HG03280 (cell line): ENCODE measurements around the gene BCAS3.
"Not testable (repeated sequence)": the region's sequence is repeated elsewhere in the genome, so short reads cannot be mapped to it uniquely, and the experiment has no call there.

Experiments used
- ATAC-seq: cut with Tn5 transposase; IDR thresholded peaks from one replicate; pipeline ENCODE4 v1.9.1; 2021; ENCODE audit warnings: mild to moderate bottlenecking, moderate library complexity; ENCODE audit not compliant: unreplicated experiment

The BCAS3 gene

DNA sequence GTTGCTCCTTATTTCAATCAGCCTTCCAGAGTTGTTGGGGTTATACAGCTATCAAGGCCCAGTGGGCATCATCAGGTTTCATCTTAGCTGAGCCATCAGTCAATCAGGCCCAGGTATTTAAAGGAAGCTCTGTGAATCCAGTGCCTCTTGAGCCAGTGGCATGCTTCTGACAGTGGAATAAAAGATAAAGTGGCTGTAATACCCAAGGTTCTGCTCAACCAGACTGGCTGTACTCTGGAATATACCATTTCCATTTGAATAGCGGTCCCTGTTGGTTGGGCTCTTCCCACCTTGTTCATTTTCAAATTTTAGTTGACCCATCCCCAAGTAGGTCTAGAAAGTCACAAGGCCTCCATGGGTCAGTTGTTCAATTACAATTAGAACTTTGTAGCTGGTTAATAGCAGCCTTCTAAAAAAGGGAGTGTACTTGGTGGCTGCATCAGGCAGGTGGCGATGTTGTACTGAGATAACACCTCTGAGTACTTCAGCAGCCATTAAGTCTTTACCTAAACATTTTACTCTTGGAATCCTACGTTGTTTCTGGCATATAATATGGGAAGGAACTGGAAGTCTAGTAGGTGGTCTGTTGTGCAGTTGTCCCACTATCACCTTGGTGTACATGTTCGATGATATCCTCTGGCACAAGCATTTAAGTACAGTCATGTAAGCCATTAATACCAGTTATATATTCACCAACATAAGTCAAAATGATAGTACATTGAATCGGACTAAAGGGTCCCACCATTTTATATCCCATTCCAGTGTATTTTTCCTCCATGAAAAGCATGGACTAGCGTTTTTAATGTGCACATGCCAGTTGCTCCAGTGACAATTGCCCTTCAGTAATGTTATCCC, 294.1 kb downstream of the BCAS3 start:
- ATAC-seq, result no peak

DNA sequence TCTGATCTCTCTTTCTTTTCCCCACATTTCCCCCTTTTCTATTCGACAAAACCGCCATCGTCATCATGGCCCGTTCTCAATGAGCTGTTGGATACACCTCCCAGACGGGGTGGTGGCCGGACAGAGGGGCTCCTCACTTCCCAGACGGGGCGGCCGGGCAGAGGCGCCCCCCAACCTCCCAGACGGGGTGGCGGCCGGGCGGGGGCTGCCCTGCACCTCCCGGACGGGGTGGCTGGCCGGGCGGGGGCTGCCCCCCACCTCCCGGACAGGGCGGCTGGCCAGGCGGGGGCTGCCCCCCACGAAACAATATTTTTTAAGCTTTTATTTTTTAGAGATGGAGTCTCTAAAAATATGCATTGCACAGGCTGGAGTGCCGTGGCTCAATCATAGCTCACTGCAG, 299.2 kb downstream of the BCAS3 start:
- ATAC-seq, result not testable (repeated sequence)

DNA sequence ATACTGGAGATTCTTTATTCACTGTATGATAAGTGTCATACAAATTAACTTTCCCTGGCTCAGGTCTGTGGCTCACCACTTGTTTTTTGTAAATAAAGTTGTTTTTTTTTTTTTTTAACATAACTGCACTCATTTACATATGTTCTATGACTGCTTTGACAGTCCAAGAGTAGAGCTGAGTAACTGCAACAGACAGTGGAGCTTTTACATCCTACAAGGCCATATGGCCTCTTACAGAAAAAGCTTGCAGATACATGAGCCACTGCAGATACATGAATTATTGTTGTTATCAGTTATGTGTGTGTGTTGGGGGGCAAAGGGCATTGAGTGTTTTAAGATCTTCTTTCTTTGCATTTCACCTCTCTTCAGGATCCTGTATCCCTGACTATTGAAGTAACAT, 311.7 kb downstream of the BCAS3 start:
- ATAC-seq, result no peak

DNA sequence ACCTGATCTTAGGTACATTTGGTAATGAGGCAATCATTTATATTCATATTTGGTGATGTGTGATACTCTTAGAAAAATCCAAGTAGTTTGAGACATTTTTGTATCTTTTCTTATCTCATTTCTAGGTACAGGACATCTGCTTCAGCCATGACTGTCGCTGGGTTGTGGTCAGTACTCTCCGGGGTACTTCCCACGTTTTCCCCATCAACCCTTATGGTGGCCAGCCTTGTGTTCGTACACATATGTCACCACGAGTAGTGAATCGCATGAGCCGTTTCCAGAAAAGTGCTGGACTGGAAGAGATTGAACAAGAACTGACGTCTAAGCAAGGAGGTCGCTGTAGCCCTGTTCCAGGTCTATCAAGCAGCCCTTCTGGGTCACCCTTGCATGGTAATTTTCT, 312.2 kb downstream of the BCAS3 start:
- ATAC-seq, result no peak

DNA sequence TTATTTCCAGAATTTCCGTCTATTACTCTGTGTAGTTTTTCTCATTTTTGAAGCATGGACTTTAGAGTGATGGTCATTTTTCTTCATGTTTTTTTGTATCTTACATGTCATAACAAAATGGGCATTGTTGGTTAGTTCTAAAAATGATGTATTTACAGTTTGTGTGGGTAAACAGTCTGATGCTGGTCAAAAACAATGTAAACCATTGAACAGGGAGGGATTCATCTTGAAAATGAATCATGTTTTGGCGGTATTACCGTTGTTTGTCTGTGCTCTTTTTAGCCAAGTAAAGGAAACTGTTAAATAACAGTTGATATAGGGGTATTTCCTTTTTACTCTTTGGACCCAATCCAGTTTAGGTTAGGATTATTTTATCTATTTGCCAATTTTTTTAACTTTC, 315.8 kb downstream of the BCAS3 start:
- ATAC-seq, result no peak

DNA sequence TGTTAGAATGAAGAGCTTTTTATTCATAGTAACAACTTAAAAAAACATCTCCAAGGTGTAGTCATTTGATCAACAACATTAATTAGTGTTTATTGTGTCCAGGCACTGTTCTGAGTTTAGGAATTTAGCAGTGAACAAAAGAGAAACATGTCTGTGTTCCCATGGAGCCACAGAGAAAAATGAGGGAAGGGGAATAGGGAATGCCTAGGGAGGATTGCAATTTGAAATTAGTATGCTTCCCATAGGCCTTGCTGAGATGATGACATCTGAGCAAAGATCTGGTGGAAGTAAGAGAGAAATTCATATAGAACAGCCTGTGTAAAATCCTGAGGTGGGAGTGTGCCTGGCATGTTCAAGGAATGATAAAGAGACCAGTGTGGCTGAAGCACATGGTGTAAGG, 318.0 kb downstream of the BCAS3 start:
- ATAC-seq, result no peak

DNA sequence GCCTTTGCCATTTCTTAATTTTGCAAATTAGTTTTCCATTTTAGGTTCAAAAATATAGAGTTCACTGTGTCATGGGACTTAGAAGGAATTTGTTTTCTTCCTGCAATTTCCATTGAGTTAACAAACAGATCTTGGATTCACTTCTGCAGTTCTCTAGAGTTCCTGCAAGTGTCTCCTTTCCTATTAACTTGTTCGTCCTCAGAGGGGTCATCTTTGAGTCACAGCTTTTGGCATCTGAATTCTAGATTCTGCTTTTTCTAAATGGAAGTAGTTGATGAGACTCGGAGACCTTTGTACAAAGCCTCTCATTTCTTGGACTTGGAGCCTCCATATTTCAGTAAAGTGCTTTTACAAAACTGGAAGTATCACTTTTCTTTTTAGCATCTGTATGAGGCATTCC, 323.3 kb downstream of the BCAS3 start:
- ATAC-seq, result no peak

DNA sequence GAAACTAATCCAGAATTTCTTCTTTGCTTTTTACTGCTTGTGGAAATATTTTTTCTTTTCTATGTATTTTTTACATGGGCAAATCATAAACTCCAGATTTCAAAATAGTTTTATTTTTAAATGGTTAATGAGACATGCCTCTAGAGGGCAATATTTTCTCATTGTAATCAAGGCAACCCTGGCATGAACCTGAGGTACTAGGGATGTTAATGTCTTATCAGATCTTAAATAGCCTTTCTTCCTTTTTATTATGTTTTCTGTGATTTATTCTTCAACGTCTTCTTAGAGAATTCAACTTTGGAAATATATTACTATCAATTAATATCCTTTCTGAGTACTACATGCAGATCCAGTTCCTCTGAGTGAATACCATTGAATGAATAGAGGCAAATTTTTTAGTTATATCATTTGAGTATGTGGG, 324.7 kb downstream of the BCAS3 start:
- ATAC-seq, result no peak

DNA sequence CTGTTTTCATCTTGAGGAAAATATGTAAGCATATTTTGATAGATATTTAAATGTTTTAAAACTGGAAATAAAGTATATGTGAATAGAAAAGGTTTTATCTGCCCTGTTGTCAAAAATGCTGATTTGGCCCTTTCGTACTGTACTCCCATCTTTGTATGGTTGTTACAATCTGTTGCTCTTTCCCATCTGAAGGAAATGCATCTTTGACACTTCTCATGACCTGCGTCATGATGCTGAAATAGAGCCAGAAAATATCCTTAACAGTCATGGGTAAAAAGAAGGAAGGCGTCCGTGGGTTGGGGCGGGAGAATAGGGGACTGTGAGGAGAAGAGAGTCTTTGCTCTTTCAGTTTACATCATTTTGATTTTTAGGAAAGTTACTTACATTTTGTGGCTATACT, 327.7 kb downstream of the BCAS3 start:
- ATAC-seq, result no peak

DNA sequence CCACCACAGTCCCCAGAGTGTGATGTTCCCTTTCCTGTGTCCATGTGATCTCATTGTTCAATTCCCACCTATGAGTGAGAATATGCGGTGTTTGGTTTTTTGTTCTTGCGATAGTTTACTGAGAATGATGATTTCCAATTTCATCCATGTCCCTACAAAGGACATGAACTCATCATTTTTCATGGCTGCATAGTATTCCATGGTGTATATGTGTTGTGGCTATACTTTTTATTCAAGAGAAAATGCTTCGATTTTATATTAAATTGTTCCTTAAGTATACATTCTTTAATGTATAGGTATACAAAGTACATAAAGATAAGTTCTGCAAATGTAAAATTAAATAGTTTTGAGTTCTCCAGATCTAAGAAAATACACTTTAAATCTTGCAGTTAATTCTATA, 328.3 kb downstream of the BCAS3 start:
- not testable (repeated sequence) for ATAC-seq

DNA sequence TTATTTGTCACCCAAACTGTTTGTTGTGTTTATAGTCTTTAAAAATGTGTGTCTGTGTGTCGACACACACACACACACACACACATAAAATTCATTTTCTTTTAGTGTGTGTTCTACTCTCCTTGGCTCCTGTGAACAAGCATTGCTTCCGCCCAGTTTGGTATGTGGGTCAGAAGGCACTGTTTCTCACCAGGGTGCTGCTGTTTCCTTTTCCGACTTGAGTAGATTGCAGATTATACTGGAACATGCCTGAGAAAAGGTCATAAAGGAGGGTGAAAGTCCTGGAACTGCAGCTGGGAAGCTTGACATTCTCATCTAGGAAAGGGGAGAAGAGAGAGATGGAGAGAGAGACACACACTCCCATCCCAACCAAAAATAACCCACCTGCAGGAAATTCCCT, 330.3 kb downstream of the BCAS3 start:
- no peak for ATAC-seq

DNA sequence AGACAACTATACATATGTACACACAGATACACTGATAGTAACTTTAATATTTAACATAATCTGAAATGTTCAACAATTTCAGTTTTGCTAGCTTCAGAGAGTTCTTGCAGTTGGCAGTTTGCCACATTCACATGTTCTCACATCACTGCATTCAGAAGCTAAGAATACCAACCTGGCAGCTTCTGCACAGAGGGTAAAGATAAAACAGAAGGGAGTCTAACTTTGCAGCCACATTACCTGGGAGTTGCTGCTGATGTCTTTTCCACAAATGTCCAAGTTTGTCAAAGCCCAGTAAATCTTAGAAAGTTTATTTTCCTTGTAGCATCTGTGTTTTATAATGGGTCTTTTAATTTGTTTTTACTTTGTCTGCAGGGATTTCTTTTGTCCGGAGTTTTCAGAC, 332.0 kb downstream of the BCAS3 start:
- ATAC-seq, result no peak

DNA sequence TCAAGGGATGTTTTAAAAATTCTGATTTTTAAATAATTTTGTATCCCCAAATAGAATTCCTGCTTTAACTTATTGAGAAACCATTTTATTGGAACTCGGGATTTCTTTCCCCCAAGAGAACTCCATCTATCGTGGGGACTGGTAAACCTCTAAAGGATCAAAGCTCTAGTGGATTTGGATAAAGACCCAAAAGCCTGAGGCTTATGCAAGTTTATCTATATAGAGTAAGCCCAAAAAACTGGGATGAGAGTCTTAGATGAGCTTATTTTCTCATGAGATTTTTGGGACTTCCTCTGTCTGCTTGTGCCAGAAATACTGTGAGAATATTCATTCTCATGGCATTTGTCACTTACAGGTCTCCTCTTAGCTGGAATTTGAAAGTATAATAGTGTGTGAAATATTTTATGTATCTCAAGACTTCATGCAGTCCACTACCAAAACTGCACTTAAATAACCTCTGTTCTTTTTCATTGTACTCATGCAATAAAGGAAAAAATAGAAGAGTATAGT, 333.1 kb downstream of the BCAS3 start:
- ATAC-seq, result no peak

DNA sequence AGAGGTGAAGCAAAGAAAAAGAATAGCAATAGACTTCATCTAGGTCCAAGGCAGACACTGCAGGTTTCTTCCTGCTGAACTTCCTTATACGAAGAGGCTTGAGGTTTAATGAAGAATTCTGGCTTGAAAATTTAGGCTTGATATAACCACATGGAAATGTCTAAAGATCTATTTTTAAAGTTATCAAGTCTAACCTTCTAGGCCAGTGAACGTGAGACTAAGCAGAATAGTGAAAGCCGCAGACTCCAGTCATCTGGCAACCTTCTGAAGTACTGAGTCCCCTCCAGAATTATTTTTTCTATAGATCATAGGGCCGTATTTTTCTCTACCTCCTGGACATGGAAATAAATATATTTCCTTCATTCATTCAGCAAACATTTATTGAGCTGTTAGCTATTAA, 333.6 kb downstream of the BCAS3 start:
- ATAC-seq, result no peak

DNA sequence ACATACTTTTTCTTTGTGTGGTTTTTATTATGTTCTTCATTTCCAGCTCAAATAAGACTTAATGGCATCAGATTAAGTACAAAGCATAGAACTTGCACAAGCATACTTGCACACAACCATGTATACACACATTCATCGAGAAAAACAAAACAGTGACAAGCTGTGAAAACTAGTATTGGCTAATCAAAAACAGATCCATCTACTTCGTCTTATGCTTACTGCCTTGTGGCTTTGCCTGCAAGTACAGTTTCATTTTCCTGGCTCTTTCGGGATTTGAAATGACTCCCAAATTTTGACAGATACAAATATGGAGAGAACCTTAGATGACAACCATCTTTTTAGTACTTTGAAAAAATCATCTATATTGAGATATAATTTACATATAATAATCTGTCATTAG, 338.3 kb downstream of the BCAS3 start:
- no peak for ATAC-seq

DNA sequence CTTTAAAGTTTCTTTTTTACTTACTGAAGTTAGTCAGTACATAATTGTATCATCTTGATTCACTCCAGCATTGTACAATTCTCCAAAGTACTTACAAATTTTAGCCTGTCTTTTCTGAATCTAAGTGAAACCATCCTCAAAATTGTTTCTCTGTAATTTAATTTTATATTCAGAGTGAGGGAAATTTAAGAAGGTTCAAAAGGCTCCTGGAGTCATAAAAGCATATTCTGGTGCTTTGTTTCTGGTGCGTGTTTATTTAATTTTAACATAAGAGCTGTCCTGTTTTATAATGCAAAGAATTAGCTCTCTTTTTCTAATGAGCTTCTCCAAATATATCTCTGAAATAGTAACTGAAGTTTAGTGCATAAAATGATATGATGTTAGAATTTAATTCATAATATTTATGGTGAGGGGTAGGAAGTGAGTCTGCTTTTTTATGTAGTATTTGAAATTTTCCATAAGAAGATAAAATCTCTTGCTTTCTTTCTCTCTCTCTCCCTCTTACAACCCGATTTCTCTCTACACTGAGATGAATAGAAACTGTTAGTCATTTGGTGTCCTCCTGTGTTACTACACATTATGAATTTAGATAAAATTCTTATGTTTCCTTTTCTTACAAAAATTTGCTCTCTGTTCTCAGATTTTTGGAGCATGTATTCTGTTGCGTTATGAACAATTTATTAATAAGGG, 339.8 kb downstream of the BCAS3 start:
- no peak for ATAC-seq

DNA sequence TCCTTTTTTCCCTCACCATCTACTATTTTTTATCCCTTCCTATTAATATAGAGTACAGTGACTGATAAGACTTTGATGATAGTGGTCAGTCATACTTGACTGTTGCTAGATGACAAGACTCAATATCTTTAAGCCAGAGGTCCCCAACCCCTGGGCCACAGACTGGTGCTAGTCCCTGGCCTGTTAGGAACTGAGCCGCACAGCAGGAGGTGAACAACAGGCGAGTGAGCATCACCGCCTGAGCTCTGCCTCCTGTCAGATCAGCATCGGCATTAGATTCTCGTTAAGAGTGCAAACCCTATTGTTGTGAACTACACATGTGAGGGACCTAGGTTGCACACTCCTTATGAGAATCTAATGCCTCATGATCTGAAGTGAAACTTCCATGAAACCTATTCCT, 341.3 kb downstream of the BCAS3 start:
- ATAC-seq, result no peak

DNA sequence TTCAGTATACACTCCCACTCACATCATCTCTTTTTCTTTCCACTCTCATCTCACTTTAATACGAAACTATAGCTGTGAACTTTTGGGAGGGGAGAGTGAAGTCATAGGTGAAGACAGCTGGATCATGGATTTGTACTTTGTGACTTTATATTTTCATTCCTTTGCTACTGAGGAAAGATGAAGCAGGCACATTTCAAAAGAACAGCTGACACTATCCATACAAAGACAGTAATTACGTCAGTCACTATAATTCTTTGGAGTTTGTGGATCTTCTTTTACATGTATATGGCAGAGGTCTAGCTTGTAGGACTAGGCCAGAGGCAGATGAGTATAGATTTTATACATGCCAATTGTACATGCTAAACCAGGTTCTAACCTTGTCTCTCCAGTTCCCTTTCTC, 346.3 kb downstream of the BCAS3 start:
- no peak for ATAC-seq

DNA sequence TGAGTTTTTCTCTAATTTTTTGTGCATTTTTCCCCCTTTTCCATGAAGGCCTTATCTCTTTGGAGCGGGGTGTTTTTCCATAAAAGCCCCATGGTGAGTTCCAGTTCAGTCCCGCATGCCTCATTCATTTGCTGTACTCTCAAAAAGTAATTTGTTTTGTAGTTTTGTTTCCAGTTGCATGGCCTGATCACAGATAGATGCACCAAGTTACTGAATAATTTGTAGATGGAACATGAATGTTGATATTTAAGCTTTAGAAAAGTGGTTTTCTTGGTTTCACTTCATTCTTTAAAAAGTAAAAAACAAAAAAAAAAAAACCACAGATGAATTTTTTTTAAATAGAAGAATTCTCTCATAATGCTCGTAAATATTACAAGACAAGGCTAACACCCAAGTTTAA, 349.2 kb downstream of the BCAS3 start:
- no peak for ATAC-seq

DNA sequence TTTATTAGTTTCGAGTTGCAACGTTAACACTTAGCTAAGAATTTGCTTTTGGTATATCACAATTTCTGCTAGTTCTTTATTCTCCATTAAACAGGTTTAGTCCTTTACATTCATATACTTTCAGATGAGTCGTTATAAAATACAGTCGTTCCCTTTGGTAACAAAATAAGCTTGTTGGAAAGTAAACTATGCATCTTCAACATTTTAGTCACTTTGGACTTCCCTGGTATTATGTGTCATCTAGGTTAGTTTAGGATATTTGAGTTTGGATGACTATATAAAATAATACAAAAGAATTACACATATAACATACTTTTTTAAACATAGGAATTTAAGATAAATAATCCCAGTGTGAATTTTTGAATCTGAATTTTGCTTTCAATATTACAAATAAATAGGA, 351.5 kb downstream of the BCAS3 start:
- no peak for ATAC-seq

DNA sequence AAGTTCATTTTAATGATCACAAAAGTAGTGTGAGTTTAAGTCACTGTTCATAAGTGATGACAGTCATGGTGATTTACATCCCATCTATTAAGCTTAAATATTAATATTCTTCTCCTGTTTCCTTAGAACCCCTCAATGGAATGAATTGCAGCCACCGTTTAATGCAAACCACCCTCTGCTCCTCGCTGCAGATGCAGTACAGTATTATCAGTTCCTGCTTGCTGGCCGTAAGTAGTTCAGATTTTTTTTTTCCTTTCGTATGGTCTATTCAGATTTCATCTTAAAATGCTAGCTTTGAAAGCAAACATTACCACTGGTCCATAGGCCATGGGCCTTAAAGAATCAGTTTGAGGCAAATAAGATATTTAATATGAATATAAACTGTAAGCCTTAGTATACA, 363.0 kb downstream of the BCAS3 start:
- no peak for ATAC-seq

DNA sequence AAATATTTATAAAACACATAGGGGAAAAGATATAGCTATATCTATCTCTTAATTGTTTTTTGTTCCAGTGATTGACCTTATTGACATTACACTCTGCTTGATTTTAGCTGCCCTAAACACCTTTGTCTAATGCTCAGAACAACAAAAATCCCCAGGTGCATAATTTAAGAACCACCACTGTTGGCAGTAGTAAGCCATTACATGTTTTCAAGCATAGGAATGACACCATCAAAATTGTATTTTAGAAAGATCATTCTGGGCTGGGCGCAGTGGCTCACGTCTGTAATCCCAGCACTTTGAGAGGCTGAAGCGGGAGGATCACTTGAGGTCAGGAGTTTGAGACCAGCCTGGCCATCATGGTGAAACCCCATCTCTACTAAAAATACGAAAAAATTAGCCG, 364.7 kb downstream of the BCAS3 start:
- not testable (repeated sequence) for ATAC-seq
